Upper lobe of left lung (tissue), 6 donors: ENCODE measurements around the gene CPPED1. TPM values are rescaled to one million over a fixed set of nuclear protein-coding genes. Genes with fewer than 3 reads are reported as not detected.

Source experiments
- ATAC-seq, 2 donors: fragments of 200-7000 bp; cut with Tn5 transposase; one replicate each; pipeline ENCODE4 v1.9.1; 2022; ENCODE audit warnings: mild to moderate bottlenecking in 2 of 2, moderate library complexity in 2 of 2; ENCODE audit not compliant: low FRiP score in 2 of 2
- DNase-seq, 2 donors: peaks; one replicate each; pipeline ENCODE4 v3.0.0-alpha.2; 2019 to 2020
- H3K27ac ChIP-seq, 4 donors: fragments of 200-600 bp; sonication (generic); one replicate each; pipeline ENCODE4 v1.5.1; 2016 to 2019
- H3K27me3 ChIP-seq, 4 donors: fragments of 200-600 bp; sonication (generic); one replicate each; pipeline ENCODE4 v1.5.1; 2017 to 2019
- H3K36me3 ChIP-seq, 4 donors: fragments of 200-600 bp; sonication (generic); one replicate each; pipeline ENCODE4 v1.5.1; 2016 to 2019
- H3K4me1 ChIP-seq, 4 donors: fragments of 200-600 bp; sonication (generic); one replicate each; pipeline ENCODE4 v1.5.1; 2018 to 2019
- H3K4me3 ChIP-seq, 4 donors: fragments of 200-600 bp; sonication (generic); one replicate each; pipeline ENCODE4 v1.5.1; 2017 to 2019; ENCODE audit warnings: mild to moderate bottlenecking in 2 of 4, moderate library complexity in 1 of 4
- H3K9me3 ChIP-seq, 4 donors: fragments of 200-600 bp; sonication (generic); one replicate each; pipeline ENCODE4 v1.5.1; 2018 to 2019
- CTCF ChIP-seq, 6 experiments: fragments of 450-650 bp in 4 of 6; fragments of 200-600 bp in 2 of 6; sonication (generic) in 2 of 6; IDR thresholded peaks; one replicate each; pipeline ENCODE4 v1.5.1; 2016 to 2019; ENCODE audit warnings: antibody characterized with exemption in 6 of 6
- EP300 ChIP-seq, 4 donors: sonication (generic); formaldehyde crosslinking; IDR thresholded peaks; one replicate each; pipeline ENCODE4 v1.5.1; 2017; ENCODE audit warnings: antibody characterized with exemption in 4 of 4, control low read depth in 2 of 4
- POLR2A ChIP-seq, 4 donors: fragments of 450-650 bp; IDR thresholded peaks; one replicate each; pipeline ENCODE4 v1.5.1; 2016 to 2017; ENCODE audit warnings: antibody characterized with exemption in 4 of 4, mild to moderate bottlenecking in 2 of 4
- POLR2AphosphoS5 ChIP-seq, 2 donors: sonication (generic); formaldehyde crosslinking; IDR thresholded peaks; one replicate each; pipeline ENCODE4 v1.5.1; 2017; ENCODE audit warnings: antibody characterized with exemption in 2 of 2
- WGBS, 2 donors: methylation state at CpG; one replicate each; pipeline ENCODE4 v1.1.5; 2017 to 2018; 5-methylcytosine and 5-hydroxymethylcytosine counted together
- total RNA-seq, 6 donors: library from RNA; depleted of rRNA in 4 of 6; stranded (reverse); fragments of >200 nt in 4 of 6; gene quantifications; one replicate each; pipeline versions ENCODE4 v1.1.0 to v1.2.1, GENCODE V29; 2016 to 2021
- donor health status: DM: no; HTN: no; CAD: no; lungs with moderate emphysema.
- donor health status: DM: no; HTN: yes; CAD: no; lungs with severe emphysema.

Gene CPPED1
- total RNA-seq, 6 donors from 2014 or later, result 12.5 to 32.5 (median 23.1) TPM

- peaks cover 12 to 34% (median 20%) of the 10 kb centered on the region in 4 donors for H3K4me1 ChIP-seq
- no peak for DNase-seq
- no peak overlapping the region for H3K4me3 ChIP-seq
- no peak for ATAC-seq
- H3K27me3 ChIP-seq, result no peaks in the 10 kb centered on the region
- no peaks in the 10 kb centered on the region for H3K9me3 ChIP-seq
- TF ChIP-seq CTCF (IDR thresholded peaks at IDR 0.05) (no peak), EP300 (IDR thresholded peaks at IDR 0.05) (no peak), POLR2AphosphoS5 (IDR thresholded peaks at IDR 0.05) (no peak), POLR2A (IDR thresholded peaks at IDR 0.05) (no peak)
- H3K27ac ChIP-seq, result no peak overlapping the region
- no peaks in the 10 kb centered on the region for H3K36me3 ChIP-seq
These were observed 5.5 kb downstream of the CPPED1 start for GRCh38 chr16:12798171-12798570.

DNA sequence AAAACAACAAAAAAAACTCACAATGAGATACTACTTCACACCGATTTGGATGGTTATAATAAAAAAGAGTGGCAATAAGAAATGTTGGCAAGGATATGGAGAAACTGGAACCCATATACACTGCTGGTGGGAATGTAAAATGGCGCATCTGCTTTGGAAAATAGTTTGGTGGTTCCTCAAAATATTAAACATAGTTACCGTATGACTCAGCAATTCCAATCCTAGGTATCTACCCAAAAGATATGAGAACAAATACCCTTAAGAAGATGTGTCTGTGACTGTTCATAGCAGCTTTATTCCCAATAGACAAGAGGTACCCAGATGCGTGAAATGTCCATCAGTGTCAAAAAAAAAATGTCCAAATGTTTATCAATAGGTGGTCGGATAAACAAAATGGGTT is 7.2 kb downstream of the CPPED1 start:
- H3K9me3 ChIP-seq, result no peaks in the 10 kb centered on the region
- TF ChIP-seq POLR2A (IDR thresholded peaks at IDR 0.05) (no peak), EP300 (IDR thresholded peaks at IDR 0.05) (no peak), POLR2AphosphoS5 (IDR thresholded peaks at IDR 0.05) (no peak), CTCF (IDR thresholded peaks at IDR 0.05) (no peak)
- H3K27ac ChIP-seq, result no peak overlapping the region
- no peak for DNase-seq
- ATAC-seq, result no peak
- H3K27me3 ChIP-seq, result no peaks in the 10 kb centered on the region
- no peaks in the 10 kb centered on the region for H3K36me3 ChIP-seq
- WGBS, 2 donors, result 92 to 93% methylated on average over 5 of the region's 5 CpGs
- H3K4me3 ChIP-seq, result no peak overlapping the region
- H3K4me1 ChIP-seq, result peaks cover 0 to 17% (median 7%) of the 10 kb centered on the region in 4 donors

GRCh38 chr16:12794486-12795387 is 8.9 kb downstream of the CPPED1 start:
- H3K9me3 ChIP-seq, result no peaks in the 10 kb centered on the region
- ATAC-seq, result peak in 1 of 2 donors; percentile 56

DNA sequence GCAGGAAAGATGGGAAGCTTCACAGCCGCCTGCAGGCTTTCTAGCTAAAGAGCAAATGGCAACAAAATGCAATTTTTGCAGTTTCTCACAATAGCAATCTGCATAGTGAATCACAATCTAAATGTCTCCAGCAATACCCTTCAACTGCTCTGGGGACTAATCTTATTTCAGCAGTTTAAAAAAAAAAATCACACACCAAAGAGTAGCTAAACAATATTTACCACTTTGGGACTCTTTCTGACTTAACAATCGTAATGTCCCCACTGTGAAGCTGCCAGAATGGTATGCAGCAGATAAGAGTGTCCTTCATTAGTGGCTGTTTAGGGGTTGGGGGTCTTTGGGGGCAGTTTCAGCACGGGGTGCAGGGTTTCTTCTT is 9.8 kb downstream of the CPPED1 start:
- no peaks in the 10 kb centered on the region for H3K4me1 ChIP-seq
- no peaks in the 10 kb centered on the region for H3K9me3 ChIP-seq
- no peaks in the 10 kb centered on the region for H3K27me3 ChIP-seq
- no peaks in the 10 kb centered on the region for H3K36me3 ChIP-seq
- H3K4me3 ChIP-seq, result no peak overlapping the region
- DNase-seq (no peak), ATAC-seq (no peak)
- H3K27ac ChIP-seq, result no peak overlapping the region
- WGBS, 2 donors, result 65 to 67% methylated on average over 3 of the region's 3 CpGs
- TF ChIP-seq POLR2AphosphoS5 (IDR thresholded peaks at IDR 0.05) (no peak), POLR2A (IDR thresholded peaks at IDR 0.05) (no peak), EP300 (IDR thresholded peaks at IDR 0.05) (no peak), CTCF (IDR thresholded peaks at IDR 0.05) (no peak)

More at GRCh38 chr16:12794486-12795387, 8.9 kb downstream of the CPPED1 start:
- TF ChIP-seq POLR2AphosphoS5 (IDR thresholded peaks at IDR 0.05), result no peak
- TF ChIP-seq CTCF (IDR thresholded peaks at IDR 0.05), result no peak
- TF ChIP-seq POLR2A (IDR thresholded peaks at IDR 0.05), result no peak
- no peak for TF ChIP-seq EP300 (IDR thresholded peaks at IDR 0.05)
- Histone ChIP-seq H3K27me3 (no peaks in the 10 kb centered on the region), H3K4me1 (peaks cover 0 to under 1% (median 0%) of the 10 kb centered on the region in 4 donors), H3K36me3 (no peaks in the 10 kb centered on the region), H3K27ac (no peak overlapping the region), H3K4me3 (no peak overlapping the region)
- 78 to 91% methylated on average over 11 to 12 of the region's 12 CpGs for WGBS, 2 donors
- no peak for DNase-seq
